GM21717 (cell line): ENCODE results near the gene CUEDC1.

Experiments
- ATAC-seq: cut with Tn5 transposase; IDR thresholded peaks from one replicate; pipeline ENCODE4 v1.9.1; 2021; ENCODE audit warnings: mild to moderate bottlenecking, moderate library complexity; ENCODE audit not compliant: unreplicated experiment

CUEDC1 gene, protein sequence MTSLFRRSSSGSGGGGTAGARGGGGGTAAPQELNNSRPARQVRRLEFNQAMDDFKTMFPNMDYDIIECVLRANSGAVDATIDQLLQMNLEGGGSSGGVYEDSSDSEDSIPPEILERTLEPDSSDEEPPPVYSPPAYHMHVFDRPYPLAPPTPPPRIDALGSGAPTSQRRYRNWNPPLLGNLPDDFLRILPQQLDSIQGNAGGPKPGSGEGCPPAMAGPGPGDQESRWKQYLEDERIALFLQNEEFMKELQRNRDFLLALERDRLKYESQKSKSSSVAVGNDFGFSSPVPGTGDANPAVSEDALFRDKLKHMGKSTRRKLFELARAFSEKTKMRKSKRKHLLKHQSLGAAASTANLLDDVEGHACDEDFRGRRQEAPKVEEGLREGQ

DNA sequence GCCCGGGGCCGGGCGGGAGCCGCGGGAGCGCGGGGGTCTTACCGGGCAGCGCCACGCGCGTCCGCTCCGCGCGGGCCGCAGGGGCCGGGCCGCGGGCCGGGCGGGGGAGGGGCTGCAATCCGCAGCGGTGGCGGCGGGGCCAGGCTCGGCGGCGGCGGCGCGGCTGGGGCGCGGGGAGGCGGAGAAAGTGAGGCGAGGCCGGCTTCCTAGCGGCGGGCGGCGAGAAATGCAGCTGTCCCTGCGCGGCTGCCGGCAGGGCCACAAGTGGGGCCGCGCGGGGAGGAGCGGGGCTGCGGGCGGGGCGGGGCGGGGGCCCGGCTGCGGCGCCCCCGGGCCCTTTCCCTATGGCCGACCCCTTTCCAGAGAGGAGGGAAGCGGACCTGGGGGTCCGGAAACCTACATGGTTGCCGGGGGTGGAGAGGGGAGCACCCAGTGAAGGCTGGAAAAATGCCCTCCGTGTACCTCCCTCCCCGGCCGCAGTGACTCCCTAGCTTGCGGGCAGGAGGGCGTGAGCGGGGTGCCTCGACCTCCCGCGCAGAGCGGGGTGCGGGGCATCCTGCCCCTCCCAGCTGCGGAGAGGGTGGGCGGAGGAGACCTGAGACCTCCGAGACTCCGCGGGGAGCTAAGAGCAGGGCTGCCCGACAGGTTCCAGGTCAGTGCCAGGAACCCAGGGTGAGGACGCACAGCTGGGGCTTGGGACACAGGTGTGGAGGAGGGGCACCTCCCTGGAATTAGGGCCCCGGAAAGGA is at the start of gene CUEDC1:
Gene CUEDC1, minus strand, starts transcription at position 230 of the 749 bp plus-strand sequence. CDS start 69,848 bp downstream, outside the sequence.
- no peak for ATAC-seq

DNA sequence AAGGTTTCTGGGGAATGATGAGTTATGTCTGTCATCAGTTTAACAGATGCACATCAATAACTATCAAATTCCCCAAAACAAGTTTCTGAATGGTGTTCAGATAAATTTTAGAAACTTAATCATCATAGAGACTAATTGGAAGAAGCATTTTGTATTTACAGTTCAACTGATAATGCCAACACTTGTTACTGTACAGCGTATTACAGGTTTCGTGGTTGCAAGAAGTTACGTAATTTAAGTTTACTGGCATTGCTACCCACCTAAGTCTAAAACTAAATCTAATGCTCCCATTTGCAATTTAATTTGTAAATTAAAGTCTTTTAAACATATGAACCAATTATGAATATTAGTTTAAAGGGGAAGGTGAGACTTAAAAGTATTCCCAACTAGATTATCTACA is 48.8 kb upstream of the CUEDC1 start:
- ATAC-seq = no peak

DNA sequence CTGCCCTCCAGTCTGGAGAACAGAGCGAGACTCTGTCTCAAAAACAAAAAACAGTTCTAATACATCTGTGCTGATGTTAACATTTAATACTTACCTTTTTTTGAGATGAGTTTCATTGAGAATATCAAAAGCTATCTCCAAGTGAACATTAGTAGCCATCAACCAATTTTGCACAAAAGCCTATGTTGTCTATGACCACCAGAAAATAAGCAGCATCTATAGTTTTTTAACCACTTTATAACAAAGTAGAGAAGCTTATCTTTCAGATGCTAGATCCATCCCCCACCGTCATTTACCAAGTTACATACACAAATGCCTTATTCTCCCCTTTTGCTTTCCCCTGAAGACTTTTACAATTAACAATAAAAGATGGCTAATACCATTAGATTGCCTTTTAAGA is 47.8 kb upstream of the CUEDC1 start:
- no peak for ATAC-seq

DNA sequence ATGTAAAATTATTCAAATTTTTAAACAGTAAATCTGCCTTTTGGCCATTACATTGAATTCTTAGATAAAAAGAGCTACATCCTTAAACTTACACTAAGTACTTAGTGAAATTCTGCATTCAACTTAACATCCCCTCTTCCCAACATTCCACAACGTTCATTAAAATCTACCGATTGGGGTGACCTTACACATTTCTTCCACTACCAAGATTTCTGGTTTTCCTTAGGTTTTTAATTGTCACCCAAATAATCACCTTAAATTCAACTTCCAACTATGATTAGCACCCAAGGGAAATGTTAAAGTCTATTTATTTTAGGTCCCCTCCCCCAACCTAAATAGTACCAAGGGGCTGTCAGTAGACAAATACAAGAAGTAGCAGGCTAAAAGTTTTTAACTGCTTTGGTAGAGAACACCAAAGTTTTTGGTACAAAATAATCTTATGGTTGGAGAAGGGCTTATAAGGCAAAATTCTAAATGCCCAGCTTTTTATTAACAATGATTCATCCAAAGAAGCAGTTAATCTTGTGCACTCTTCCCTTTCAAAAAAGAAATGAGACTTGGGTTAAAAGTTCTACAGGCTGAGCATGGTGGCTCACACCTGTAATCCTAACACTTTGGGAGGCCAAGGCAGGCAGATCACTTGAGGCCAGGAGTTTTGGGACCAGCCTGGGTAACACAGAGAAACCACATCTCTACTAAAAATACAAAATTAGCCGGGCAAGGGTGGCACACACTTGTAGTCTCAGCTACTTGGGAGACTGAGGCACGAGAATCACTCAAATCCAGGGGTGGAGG is 47.1 kb upstream of the CUEDC1 start:
- ATAC-seq = no peak

DNA sequence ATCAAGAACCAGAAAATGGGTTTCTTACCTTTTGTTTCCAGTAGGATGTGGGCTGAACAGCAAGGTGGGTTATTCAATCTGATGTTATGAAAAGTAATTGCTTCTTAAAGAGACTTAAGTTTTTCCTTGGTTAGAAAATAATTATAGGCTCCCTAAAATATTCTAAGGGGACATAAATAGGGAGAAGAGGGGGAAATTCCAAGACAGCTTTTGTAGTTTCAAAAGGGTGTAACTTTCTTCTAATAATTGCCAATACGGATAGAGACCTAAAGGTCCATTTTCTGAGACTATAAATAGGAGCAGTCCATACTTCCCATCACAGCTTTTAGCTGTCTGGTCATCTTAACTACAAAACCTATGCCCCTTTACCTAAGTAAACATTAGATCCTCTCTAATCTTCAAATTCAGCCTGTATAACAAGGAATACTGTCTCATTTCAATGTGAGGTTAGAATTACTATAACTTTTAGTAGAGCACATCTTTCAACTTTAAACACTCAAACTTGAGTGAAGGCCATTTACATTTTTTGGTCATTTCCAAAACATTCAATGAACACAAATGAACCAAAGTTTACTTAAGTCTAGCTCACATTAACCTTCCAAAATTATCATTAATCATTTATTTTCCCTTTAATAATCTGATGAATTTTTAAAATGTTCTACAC is 46.4 kb upstream of the CUEDC1 start:
- ATAC-seq = no peak

DNA sequence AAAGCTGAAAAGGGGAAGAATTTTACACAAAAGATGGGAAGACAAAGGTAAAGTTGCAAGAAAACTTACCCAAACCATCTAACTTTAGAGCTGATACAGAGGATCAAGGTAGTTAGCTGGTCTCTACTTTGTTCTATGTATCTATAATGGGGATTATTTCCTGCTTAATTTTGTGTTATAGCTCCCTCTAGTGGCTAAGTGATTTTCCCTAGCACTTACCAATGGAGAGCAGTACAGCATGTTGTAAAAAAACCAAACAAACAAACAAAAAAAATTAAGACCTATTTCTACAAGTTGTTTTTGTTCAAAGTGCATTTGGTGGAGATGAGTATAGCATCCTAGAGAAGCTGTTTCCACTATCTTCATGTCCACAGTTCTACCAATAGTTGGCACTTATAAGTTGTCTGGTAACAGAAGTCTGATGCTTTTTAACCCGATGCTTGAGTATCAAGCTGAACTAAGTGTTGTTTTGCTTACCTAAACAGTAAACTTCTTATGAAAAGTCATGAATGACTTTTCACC is 44.3 kb upstream of the CUEDC1 start:
- ATAC-seq = peak; percentile 43

DNA sequence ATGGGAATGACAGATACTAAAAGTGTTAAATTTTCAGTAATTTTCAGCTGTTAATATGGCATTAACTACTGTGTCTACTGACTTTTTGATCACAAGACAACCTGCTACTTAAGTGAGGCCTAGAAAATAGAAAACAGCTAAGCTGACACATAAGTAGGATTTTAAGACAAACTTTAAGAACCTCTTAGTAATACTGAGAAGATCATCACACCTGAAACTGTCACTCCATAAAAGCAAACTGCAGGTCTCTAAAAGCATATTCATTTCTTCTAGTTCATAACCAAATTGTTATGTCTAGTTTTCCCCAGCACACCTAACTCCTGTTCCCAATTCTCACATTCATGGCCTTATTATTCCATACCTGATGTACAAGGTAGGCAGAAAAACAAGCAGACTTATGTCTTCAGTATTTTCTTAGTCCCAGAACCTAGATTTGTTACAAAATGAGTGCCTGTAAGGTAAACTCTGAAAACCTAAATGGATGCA is 43.8 kb upstream of the CUEDC1 start:
- ATAC-seq = no peak

DNA sequence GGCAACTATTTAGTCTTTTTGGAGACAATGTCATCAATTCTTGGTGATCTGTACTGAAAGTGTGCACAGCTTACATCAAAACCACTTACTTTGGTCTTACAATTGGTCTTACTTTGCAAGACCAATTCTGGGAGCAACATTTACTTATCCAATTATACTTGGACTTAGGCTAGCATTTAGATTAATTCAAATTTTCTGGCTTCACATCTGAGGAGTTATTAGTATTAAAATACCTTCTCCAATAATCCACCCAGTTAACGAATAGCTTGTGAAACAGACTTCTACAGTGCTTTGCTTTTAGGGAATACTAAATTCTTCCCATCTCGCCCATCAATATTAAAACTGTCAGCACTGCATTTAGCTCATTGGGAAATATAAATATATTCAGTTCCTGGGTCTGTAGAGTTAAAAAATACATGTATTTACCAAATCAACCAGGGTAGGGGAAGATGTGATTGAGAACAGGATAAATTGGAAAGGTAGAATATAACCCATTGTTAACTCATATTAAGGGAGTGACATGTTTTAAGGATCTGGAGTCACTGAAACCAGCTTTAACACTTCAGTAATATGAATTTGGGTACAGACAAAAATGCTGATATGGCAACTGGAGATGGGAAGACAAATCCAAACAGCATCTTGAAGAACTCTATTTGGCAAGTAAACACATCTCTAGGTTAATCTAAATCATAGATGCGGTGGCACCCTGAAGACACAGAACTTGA is 42.0 kb upstream of the CUEDC1 start:
- no peak for ATAC-seq

DNA sequence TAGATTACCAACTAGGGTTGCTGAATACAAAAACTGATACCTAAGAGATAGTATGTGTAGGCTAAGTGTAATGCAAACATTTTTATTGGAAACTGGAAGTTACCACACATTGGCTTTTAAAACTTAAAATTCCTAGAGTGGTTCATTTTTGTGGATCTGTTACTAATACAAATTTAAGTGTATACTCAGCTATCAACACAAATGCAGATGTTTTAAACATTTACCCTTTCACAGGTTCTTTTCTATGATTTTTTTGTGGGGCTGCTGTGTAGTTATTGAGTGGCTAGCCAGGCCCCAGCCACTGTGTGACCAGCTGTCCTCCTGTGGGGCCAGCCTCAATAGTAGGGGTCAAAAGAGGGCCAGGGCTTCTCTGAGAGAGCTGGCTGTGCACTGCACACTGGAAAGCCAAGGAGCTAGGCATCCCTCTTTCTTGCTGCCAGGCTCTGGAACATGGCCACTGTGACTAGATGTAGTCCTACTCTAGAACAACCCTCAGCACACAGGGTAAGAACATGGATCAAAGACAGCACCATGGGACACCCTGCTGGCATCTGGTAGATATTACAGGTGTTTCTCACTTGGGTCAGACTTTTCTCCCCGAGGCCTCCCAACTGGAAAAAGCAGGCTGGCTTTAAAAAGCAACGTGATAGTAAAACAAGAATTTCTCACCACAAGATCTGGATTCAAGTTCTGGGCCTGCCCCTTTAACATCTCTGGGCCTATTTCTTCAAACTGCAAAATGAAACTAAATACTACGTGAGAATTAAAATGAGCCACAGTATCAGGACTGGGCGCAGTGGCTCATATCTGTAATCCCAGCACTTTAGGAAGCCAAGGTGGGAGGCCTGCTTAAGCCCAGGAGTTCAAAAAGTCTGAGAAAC is 40.1 kb upstream of the CUEDC1 start:
- ATAC-seq = no peak

DNA sequence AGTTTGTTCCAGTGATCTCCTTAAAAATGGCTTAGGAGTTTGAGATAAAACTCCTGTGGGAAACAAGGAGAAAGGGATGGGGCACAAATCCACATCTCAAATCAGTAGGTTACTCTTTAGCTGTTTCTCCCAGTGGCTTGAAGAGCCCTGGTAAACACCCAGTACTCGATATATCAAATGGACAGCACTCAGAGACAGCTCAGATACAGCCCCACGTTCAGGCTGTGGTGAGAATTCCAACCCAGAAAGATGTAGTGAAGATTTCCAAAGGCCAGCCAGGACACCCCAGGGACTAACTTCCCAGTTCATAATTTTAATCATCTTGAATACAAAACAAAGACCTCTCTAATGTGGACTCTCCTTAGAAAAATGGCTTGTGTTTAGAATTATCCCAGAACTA is 39.2 kb upstream of the CUEDC1 start:
- ATAC-seq = no peak

DNA sequence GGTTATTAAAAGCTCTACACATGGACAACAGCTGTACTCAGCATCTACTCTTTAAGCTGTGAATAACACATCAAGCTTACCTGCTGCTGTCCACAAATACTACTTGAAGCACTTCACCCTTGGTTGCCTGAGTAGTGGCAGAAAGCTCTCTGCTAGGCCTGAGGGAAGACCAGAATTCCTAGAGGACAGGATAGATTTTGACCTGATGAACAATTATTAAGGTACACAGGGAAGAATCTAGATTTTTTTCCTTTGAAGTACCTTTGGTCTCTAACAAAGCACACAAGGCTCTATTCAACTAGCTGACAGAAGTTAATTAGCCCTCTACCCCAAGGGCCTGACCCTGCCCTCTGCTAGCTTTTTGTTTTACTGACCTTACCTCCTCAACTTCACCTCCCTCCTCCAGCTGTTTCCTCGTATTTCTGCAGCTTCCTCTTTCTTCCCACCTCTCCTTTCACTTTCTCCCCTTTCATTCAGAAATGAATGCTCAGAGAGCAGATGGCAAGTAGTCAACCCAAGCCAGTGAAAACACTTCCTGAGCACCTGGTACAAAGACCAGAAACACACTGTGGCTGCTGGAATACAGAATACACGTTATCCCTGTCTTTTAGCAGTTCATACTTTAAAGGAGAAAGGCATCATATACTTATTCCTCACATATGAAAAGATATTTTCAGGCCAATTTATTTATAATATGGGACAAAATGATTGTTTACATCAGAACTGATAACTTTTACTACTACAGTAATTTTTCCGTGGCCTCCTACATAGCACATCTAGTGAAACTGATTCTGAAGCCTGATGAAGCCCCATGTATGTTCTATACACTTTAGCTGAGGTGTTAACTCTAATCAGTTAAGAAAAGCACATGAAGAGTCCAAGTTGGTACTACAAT is 38.5 kb upstream of the CUEDC1 start:
- no peak for ATAC-seq

DNA sequence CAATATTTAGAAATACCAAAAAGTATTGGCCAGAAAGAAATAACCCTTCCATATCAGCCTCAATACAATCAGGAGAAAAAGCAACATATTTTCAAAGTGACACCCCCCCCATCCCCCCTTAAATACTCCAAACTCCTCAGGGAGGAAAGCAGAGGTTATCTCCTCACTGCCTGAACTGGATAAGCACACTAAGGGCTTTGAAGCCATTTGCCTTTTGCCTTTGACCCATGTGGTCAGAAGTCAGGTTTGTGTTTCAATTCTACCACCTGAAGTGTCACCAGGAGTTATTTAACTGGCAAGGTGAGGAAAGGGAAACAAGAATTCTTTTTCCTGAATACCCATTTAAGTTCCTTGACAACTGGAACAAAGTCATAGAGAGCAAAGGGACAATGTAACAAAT is 36.3 kb upstream of the CUEDC1 start:
- ATAC-seq = no peak

DNA sequence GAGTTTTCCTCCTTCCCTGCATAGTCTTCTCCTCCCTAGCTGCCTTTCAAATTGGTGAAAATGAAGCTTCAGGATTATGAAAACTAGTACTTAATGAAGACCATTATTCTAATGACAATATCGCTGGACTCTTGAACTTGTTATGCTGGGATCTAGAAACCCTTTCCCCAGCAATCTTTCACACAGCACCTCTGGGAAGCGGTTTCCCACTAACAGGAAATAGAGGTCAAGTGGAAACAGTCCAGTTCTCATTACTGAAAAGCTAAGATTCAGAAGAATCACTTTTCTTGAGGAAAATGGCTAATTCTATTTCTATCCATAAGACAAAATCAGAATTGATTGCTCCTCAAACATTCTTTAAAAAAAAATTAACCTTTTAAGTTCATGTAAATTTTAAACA is 34.8 kb upstream of the CUEDC1 start:
- no peak for ATAC-seq

DNA sequence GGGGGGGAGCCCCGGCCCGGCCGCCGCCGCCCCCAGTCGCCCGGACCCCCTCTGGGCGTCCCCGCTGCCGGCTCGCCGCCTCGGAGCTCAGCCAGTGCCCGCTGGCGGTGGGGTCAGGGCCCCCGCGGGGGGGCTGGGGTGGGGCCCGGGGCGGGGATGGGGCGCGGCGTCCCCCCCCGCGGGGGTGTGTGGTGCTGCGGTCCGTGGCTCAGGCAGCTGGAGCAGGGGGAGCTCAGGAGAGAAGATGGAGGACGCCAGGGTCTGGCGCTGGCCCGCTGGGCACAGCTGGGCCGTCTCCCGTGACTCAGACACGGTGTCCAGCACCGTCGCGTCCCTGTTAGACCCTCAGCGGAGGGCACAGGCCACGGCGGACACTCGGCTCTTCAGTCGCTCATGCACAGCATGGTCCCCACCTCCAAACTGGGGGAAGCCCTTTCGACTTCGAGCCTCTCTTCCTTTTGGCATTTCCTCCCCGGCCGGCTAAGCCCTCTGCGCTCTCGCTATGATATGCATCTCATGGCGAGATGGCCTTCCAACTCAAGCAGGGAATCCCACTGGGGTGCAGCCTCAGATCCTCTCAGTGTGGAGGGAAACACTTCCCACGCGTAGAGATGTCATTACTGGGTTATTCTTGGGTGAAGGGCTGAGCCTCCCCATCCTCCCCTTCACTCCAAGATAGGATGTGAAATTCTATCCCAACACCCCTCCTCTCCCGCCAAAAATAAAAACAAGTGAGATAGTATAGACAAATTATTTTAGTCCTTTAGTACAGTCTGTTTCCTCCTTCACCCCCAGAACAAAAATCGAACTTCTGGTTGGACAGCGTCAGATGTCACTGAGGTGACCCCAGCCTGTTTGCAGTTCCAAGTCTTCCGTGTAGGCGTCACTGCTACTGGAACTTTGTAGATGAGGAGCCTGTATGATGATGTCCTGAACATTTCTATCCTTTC is 33.4 kb upstream of the CUEDC1 start:
- peak; percentile 59 for ATAC-seq

DNA sequence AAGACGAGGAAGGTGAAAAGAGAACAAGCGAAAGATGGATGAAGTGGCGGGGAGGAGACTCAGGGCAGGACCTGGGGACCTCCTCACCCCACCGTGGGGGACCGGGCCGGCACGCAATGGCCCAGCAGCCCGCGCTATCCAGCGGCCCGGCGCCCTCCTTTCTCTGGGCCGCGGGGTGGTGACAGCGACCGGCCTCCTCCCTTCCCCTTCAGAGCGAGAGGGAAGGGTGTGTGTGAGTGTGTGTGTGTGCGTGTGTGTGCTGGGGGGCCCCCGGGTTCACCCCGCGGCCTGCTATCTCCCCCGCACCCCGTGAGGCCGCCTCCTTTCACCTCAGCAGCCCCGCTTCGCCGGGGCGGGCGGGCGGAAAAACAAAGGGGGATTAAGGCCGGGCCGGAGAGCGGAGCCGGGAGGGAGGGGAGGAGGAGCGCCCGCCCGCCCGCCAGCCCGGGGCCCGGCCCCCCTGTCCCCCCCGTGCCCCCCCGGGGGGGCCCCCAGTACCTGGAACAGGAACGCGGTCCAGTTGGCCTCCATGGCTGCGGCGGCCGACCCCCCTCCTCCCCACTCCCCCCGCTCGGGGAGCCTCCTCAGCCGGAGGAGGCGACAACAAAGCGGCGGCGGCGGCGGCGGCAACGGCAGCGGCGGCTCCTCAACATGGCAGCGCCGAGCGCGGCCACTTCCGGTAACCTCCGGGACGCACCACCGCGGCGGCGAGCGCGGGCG is 32.5 kb upstream of the CUEDC1 start, which contains the start of gene VEZF1:
Gene VEZF1, minus strand, starts transcription at position 674 of the 720 bp plus-strand sequence. Its CDS starts 143 bp downstream, at position 531.
- peak; percentile 54 for ATAC-seq
